Mucosa of stomach (tissue), 1 donor: Measurements from ENCODE around the gene FSHR.

Experiments used
- H3K27me3 ChIP-seq: one replicate; pipeline ENCODE4 v1.7.0; 2013; ENCODE audit warnings: mild to moderate bottlenecking, low read length; ENCODE audit not compliant: control insufficient read depth, insufficient read depth
- H3K36me3 ChIP-seq: one replicate; pipeline ENCODE4 v1.7.0; 2013; ENCODE audit warnings: low read length; ENCODE audit not compliant: control insufficient read depth, insufficient read depth
- H3K4me1 ChIP-seq: one replicate; pipeline ENCODE4 v1.7.0; 2013; ENCODE audit warnings: mild to moderate bottlenecking, low read length; ENCODE audit not compliant: control insufficient read depth, insufficient read depth
- H3K4me3 ChIP-seq: one replicate; pipeline ENCODE4 v1.7.0; 2013; ENCODE audit warnings: low read length
- H3K9ac ChIP-seq: one replicate; pipeline ENCODE4 v1.7.0; 2013; ENCODE audit warnings: mild to moderate bottlenecking, low read length, moderate library complexity
- H3K9me3 ChIP-seq: one replicate; pipeline ENCODE4 v1.7.0; 2013; ENCODE audit warnings: mild to moderate bottlenecking, low read length, moderate library complexity; ENCODE audit not compliant: control insufficient read depth
- donor health status: Pancreatic carcinoma.

Gene FSHR

DNA sequence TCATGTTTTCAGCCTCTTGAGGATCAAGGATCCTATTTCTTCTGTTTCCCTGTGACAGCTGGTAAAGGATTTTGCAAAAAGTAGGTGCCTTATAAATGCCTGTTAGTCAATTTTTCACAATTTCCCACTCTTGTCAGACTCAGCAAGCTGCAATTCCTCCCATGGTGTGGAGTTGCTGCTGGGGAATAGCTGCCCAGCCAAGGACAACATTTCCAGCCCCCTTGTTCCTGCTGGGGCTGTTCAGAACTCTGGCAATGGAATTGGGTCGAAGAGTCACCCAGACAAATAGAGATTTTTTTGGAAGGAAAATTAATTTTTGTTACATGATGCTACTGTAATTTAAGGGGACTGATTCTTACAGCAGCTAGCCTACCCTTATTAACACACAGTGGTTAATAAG, 43.7 kb downstream of the FSHR start:
- H3K27me3 ChIP-seq = no peaks in the 10 kb centered on the region
- no peak overlapping the region for H3K9ac ChIP-seq
- H3K4me3 ChIP-seq = no peak overlapping the region
- H3K9me3 ChIP-seq = no peaks in the 10 kb centered on the region
- no peaks in the 10 kb centered on the region for H3K4me1 ChIP-seq
- no peaks in the 10 kb centered on the region for H3K36me3 ChIP-seq

DNA sequence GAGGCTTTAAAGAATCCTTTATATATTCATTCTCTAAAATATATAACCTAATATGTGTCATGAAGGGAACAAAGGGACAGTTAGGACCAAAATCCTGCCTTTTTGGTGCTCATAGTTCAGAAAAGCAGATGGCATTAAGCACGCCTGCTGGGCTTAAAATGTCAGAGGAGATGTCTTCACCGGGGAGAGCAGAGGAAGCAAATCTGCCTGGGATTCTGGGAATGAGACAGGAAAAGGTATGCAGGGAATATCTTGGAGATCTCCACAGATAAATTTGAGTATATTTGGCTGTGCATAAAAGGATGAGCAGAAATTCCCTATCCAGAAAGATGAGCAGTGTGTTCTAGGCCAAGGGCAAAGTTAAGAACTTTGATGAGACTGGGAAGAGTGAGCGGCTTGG, 45.5 kb downstream of the FSHR start:
- Histone ChIP-seq H3K27me3 (no peaks in the 10 kb centered on the region), H3K4me3 (no peak overlapping the region), H3K9ac (no peak overlapping the region), H3K9me3 (no peaks in the 10 kb centered on the region), H3K36me3 (no peaks in the 10 kb centered on the region), H3K4me1 (no peaks in the 10 kb centered on the region)

GRCh38 chr2:49108436-49108835, 45.9 kb downstream of the FSHR start:
- Histone ChIP-seq H3K27me3 (no peaks in the 10 kb centered on the region), H3K9me3 (no peaks in the 10 kb centered on the region), H3K4me1 (no peaks in the 10 kb centered on the region)

GRCh38 chr2:49105506-49105905, 48.8 kb downstream of the FSHR start:
- Histone ChIP-seq H3K27me3 (no peaks in the 10 kb centered on the region), H3K4me1 (no peaks in the 10 kb centered on the region), H3K9me3 (no peaks in the 10 kb centered on the region), H3K36me3 (no peaks in the 10 kb centered on the region), H3K9ac (no peak overlapping the region), H3K4me3 (no peak overlapping the region)

More at GRCh38 chr2:49108436-49108835, 45.9 kb downstream of the FSHR start:
- no peak overlapping the region for H3K9ac ChIP-seq
- no peaks in the 10 kb centered on the region for H3K36me3 ChIP-seq
- no peak overlapping the region for H3K4me3 ChIP-seq

GRCh38 chr2:49102146-49102545, 52.2 kb downstream of the FSHR start:
- Histone ChIP-seq H3K9me3 (no peaks in the 10 kb centered on the region), H3K9ac (no peak overlapping the region), H3K4me1 (no peaks in the 10 kb centered on the region), H3K36me3 (no peaks in the 10 kb centered on the region), H3K4me3 (no peak overlapping the region), H3K27me3 (no peaks in the 10 kb centered on the region)

- no peaks in the 10 kb centered on the region for H3K9me3 ChIP-seq
- H3K36me3 ChIP-seq = no peaks in the 10 kb centered on the region
- H3K27me3 ChIP-seq = no peaks in the 10 kb centered on the region
- H3K4me3 ChIP-seq = no peak overlapping the region
- no peak overlapping the region for H3K9ac ChIP-seq
- no peaks in the 10 kb centered on the region for H3K4me1 ChIP-seq
These were observed 73.6 kb downstream of the FSHR start for GRCh38 chr2:49080681-49081080.

DNA sequence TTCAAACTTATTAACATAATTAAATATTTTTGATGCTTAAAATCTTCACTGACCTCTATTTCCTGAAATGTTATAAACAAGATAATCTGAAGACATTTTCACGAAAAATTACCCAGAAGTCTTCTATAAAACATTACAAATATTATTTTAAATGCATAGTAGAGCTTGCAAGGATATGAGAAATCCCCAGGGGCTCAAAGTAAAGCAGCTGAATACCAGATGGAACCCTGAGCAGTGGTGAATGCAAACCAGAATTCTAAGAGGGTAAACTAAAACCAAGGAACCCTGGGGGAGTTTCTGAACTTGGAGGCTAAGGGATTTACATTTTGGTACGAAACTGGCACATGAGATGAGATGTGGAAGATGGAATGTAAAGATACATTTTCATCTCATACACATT, 83.6 kb downstream of the FSHR start:
- H3K4me3 ChIP-seq = no peak overlapping the region
- no peaks in the 10 kb centered on the region for H3K9me3 ChIP-seq
- H3K27me3 ChIP-seq = no peaks in the 10 kb centered on the region
- H3K4me1 ChIP-seq = no peaks in the 10 kb centered on the region
- H3K36me3 ChIP-seq = no peaks in the 10 kb centered on the region
- H3K9ac ChIP-seq = no peak overlapping the region

DNA sequence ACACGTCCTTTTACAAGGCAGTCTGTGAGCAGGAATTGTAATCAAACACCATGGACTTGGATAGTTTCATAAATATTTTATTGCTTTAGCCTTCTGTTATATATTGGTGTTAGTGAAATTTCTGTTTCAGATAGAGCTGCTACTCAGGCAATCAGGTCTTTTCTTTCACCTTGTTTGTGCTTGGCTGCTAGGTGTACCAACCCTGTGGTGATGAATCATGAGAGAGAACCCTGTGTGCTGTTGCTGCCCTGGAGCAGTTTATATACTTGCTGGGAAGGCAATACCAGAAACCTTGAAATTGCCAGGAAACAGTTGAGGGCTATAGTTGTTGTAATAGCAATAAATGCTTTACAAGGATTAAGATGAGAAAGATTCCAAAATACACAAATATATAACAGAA, 84.5 kb downstream of the FSHR start:
- no peaks in the 10 kb centered on the region for H3K36me3 ChIP-seq
- H3K27me3 ChIP-seq = no peaks in the 10 kb centered on the region
- no peak overlapping the region for H3K4me3 ChIP-seq
- H3K4me1 ChIP-seq = no peaks in the 10 kb centered on the region
- no peaks in the 10 kb centered on the region for H3K9me3 ChIP-seq
- no peak overlapping the region for H3K9ac ChIP-seq

- Histone ChIP-seq H3K4me3 (no peak overlapping the region), H3K9ac (no peak overlapping the region), H3K4me1 (no peaks in the 10 kb centered on the region), H3K9me3 (no peaks in the 10 kb centered on the region), H3K36me3 (no peaks in the 10 kb centered on the region), H3K27me3 (no peaks in the 10 kb centered on the region)
These were observed 85.7 kb downstream of the FSHR start for GRCh38 chr2:49068613-49069012.

- Histone ChIP-seq H3K36me3 (no peaks in the 10 kb centered on the region), H3K27me3 (no peaks in the 10 kb centered on the region), H3K4me3 (no peak overlapping the region), H3K9me3 (no peaks in the 10 kb centered on the region), H3K9ac (no peak overlapping the region), H3K4me1 (no peaks in the 10 kb centered on the region)
These were observed 86.3 kb downstream of the FSHR start for GRCh38 chr2:49067971-49068370.

DNA sequence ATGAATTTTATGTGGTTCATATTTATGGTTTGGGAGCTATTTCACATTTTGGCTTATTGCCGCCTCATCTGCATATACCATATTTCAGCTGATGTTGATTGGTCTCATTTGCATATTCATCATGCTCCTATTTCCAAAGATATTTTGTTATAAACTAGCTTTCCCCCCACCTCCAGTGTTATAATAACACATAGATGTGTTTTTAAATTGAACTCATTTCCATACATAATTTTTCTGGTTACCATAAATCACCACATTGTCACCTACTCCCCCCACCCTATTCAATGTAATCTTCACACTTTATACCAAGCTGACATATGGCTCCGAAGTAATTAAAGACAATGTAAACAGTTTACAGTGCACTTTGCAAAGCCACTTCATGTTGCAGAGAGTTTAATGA, 101.2 kb downstream of the FSHR start:
- Histone ChIP-seq H3K4me1 (no peaks in the 10 kb centered on the region), H3K9ac (no peak overlapping the region), H3K27me3 (no peaks in the 10 kb centered on the region), H3K9me3 (no peaks in the 10 kb centered on the region), H3K36me3 (no peaks in the 10 kb centered on the region), H3K4me3 (no peak overlapping the region)

- H3K4me3 ChIP-seq = no peak overlapping the region
- H3K27me3 ChIP-seq = no peaks in the 10 kb centered on the region
- no peaks in the 10 kb centered on the region for H3K36me3 ChIP-seq
- no peaks in the 10 kb centered on the region for H3K9me3 ChIP-seq
- H3K9ac ChIP-seq = no peak overlapping the region
- H3K4me1 ChIP-seq = no peaks in the 10 kb centered on the region
These were observed 104.0 kb downstream of the FSHR start for GRCh38 chr2:49050265-49050664.

DNA sequence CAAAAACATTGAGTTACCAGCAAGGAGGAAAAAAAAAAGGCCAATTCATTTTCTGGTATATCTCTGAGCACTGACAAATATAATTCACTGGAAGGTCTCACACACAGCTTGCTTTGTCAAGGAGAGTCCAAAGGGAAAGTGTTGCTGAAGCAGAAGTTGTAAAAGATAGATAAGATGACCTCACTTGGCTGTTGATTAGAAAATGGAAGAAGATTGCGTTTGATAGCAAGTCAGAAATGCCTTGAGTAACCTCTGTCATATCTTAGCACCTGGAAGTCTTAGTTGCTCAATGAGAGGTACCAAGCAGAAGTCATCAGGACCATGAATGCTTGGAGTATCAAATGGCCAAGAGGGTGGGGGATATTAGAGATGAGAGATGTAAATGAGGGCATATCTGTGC, 105.2 kb downstream of the FSHR start:
- no peaks in the 10 kb centered on the region for H3K27me3 ChIP-seq
- H3K4me3 ChIP-seq = no peak overlapping the region
- H3K4me1 ChIP-seq = no peaks in the 10 kb centered on the region
- H3K9ac ChIP-seq = no peak overlapping the region
- H3K9me3 ChIP-seq = no peaks in the 10 kb centered on the region
- no peaks in the 10 kb centered on the region for H3K36me3 ChIP-seq
